Measurements from ENCODE around the gene PLPP3.

PLPP3 gene

GRCh38 chr1:56545711-56546110 lies 33.7 kb downstream of the PLPP3 start:
- no peak overlapping the region for H3K4me3 ChIP-seq (ENCODE audit: low read length)
- TF ChIP-seq, protein P1, sequence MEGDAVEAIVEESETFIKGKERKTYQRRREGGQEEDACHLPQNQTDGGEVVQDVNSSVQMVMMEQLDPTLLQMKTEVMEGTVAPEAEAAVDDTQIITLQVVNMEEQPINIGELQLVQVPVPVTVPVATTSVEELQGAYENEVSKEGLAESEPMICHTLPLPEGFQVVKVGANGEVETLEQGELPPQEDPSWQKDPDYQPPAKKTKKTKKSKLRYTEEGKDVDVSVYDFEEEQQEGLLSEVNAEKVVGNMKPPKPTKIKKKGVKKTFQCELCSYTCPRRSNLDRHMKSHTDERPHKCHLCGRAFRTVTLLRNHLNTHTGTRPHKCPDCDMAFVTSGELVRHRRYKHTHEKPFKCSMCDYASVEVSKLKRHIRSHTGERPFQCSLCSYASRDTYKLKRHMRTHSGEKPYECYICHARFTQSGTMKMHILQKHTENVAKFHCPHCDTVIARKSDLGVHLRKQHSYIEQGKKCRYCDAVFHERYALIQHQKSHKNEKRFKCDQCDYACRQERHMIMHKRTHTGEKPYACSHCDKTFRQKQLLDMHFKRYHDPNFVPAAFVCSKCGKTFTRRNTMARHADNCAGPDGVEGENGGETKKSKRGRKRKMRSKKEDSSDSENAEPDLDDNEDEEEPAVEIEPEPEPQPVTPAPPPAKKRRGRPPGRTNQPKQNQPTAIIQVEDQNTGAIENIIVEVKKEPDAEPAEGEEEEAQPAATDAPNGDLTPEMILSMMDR (conservative IDR thresholded peaks at IDR 0.05; ENCODE audit: low read depth, low read length), result no peak
- no peak for DNase-seq (ENCODE audit: low read depth)

DNA sequence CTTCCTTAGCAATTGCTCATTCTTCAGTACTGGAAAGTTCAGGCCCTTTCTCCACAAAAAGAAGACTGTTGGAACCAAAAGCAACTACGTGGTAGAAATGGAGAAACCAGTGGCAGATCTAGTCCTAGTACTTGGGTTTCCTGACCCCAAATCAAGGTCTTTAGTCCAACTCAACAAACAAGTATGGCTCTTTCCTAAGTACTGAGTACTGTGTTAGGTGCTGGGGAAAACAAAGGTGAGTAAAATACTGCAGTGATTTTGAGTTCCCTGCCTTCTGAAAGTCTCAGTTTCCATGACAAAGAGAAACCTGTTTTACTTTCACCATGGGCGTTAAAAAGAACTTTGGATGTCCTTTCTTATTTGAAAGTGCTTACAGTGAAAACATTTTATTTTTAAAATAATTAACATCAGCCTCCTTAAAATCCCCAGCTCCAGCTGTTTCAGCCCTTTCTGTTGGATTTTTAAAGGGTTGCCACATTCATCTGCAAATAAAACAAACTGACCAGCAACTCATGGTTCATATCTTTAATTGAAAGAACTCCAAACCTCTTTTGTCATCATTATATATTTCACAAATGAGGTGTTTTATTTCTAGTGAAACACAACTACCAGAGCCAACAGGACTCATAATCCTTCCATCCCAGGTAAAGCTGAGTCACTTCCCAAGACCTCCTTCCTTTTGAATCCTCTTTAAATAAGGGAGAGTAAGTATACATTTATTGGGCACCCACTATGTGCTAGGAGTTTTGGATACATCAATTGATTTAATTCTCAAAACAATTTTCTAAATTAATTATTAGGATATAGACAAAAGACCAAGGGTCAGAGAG lies 35.4 kb downstream of the PLPP3 start:
- TF ChIP-seq, protein P1 (conservative IDR thresholded peaks at IDR 0.05; ENCODE audit: low read depth, low read length), result no peak
- no peak for DNase-seq (ENCODE audit: low read depth)

GRCh38 chr1:56542651-56543050 lies 36.7 kb downstream of the PLPP3 start:
- DNase-seq (ENCODE audit: low read depth), result no peak
- TF ChIP-seq, protein P1 (conservative IDR thresholded peaks at IDR 0.05; ENCODE audit: low read depth, low read length), result no peak
- H3K4me3 ChIP-seq (ENCODE audit: low read length), result no peak overlapping the region

More for the DNA sequence above, 35.4 kb downstream of the PLPP3 start:
- H3K4me3 ChIP-seq (ENCODE audit: low read length), result no peak overlapping the region

GRCh38 chr1:56541408-56541807 lies 38.0 kb downstream of the PLPP3 start:
- no peak overlapping the region for H3K4me3 ChIP-seq (ENCODE audit: low read length)
- DNase-seq (ENCODE audit: low read depth), result no peak
- TF ChIP-seq, protein P1 (conservative IDR thresholded peaks at IDR 0.05; ENCODE audit: low read depth, low read length), result no peak

DNA sequence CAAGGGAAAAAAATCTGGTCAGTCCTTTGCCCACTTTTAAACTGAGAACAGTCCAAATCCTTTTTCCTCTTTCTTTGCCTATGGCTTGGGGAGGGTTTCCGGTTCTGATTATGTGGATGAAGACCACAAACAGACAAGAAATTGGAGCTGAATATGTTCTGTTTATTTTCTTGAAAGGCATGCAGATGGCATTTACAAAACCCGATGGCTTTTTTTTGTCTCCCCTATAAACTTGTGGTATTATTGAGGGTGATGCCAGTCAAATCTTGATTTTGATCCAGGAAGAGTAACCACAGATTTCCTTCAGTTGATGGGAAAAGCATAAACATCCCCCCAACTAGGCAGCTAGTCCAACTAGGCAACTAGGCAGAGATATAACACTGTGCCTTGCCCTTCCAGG lies 38.9 kb downstream of the PLPP3 start:
- DNase-seq (ENCODE audit: low read depth), result no peak
- H3K4me3 ChIP-seq (ENCODE audit: low read length), result no peak overlapping the region
- TF ChIP-seq, protein P1 (conservative IDR thresholded peaks at IDR 0.05; ENCODE audit: low read depth, low read length), result no peak

DNA sequence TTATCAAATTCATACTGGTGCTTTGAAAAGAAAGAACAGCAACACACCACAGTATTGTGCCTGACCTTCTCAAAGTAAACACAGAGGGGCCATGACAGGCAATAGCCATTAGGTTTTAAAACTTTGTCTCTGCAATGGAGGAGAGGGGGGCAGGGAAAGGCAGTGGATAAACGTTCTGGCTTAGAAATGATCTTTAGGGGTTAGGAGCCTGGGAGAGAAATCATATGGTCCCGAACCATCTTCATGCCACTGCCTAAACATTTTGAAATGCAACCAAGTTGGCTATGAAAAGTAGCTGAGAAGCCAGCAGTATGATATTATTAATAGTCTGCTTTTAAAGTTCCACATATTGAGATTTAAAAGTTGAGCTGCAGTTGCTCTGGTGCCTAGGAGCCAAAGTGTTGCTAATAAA lies 39.8 kb downstream of the PLPP3 start:
- TF ChIP-seq, protein P1 (conservative IDR thresholded peaks at IDR 0.05; ENCODE audit: low read depth, low read length), result no peak
- H3K4me3 ChIP-seq (ENCODE audit: low read length), result no peak overlapping the region
- no peak for DNase-seq (ENCODE audit: low read depth)

GRCh38 chr1:56538532-56538931 lies 40.8 kb downstream of the PLPP3 start:
- no peak for DNase-seq (ENCODE audit: low read depth)
- TF ChIP-seq, protein P1 (conservative IDR thresholded peaks at IDR 0.05; ENCODE audit: low read depth, low read length), result no peak
- H3K4me3 ChIP-seq (ENCODE audit: low read length), result no peak overlapping the region
